Tibial nerve (tissue), 4 donors: ENCODE data around the gene SLC5A1.

Source experiments
- CTCF ChIP-seq, 5 experiments: fragments of 200-600 bp in 3 of 5; fragments of 450-650 bp in 2 of 5; sonication (generic) in 3 of 5; IDR thresholded peaks; one replicate each; pipeline ENCODE4 v1.5.1; 2016 to 2019; ENCODE audit warnings: antibody characterized with exemption in 5 of 5, mild to moderate bottlenecking in 3 of 5, moderate library complexity in 2 of 5
- EP300 ChIP-seq, 2 donors: sonication (generic); formaldehyde crosslinking; IDR thresholded peaks; one replicate each; pipeline ENCODE4 v1.6.1; 2017; ENCODE audit warnings: antibody characterized with exemption in 2 of 2, mild to moderate bottlenecking in 1 of 2
- POLR2A ChIP-seq, 2 donors: fragments of 450-650 bp; IDR thresholded peaks; one replicate each; pipeline ENCODE4 v1.6.1; 2017; ENCODE audit warnings: antibody characterized with exemption in 2 of 2, mild to moderate bottlenecking in 2 of 2, moderate library complexity in 2 of 2

DNA sequence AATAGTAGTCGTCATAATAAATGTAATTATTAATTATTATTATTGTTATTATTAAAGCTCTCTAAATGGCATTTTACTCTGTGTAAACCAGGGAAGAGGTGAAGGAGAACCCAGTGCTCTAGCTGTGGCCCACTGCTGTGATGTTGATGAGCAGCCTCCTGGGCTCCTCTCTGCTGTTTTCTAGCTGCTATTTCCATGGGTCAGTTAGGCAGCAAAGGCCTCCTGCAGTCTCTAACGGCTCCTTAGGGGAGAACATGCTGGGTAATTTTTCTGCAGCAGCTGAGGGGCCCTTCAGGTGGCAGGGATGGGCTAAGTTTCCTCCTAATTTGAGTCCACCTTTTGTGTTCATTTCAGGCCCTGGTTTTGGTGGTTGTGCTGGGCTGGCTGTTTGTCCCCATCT is 24.6 kb downstream of the SLC5A1 start:
- TF ChIP-seq POLR2A (IDR thresholded peaks at IDR 0.05) (no peak), CTCF (IDR thresholded peaks at IDR 0.05) (no peak), EP300 (IDR thresholded peaks at IDR 0.05) (no peak)
